NCI-H2227 (cell line): ENCODE results near the gene LAIR2.
"Not testable (repeated sequence)": the region's sequence is repeated elsewhere in the genome, so short reads cannot be mapped to it uniquely, and the experiment has no call there.

Experiments used
- DNase-seq: peaks from one replicate; lab custom pipeline; 2025; ENCODE audit not compliant: unreplicated experiment; lab: John Stamatoyannopoulos, UW

Gene LAIR2

DNA sequence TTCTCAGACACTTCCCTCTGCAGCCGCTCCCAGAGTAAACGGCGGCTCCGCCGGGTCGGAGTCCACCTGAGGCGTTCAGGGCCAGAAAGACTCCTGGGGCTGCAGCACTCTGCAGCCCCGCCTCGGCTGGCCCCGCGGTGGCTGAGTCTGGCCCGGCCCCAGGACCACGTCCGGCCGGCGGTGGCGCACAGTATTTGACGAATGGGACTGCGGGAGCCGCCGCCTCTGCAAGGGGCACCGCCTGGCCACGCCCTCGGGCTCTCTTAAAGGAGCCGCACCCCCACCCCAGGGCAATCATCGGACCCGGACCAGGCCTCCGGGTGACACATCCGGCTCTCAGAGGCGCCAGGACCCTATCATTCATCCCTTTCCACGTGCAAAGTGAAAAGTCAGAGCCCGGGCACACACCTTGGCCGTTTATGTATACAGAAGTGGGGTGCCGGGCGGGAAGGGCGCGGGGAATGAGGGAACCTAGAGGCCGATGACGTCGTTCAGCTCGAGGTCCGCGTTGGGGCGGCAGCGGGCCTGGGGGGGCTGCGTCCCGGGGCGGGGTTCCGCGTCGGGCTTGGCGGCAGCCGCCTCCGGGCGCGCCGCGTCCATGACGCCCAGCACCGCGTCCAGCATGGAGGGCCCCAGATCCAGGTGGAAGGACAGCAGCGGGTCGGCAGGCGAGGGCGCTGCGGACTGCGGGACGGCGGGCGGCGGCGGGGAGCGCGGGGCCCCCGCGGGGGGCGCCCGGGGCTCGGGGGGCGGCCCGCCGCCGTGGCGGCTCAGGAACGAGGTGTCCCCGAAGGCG lies 37.8 kb upstream of the LAIR2 start:
- DNase-seq = peak; percentile 96

DNA sequence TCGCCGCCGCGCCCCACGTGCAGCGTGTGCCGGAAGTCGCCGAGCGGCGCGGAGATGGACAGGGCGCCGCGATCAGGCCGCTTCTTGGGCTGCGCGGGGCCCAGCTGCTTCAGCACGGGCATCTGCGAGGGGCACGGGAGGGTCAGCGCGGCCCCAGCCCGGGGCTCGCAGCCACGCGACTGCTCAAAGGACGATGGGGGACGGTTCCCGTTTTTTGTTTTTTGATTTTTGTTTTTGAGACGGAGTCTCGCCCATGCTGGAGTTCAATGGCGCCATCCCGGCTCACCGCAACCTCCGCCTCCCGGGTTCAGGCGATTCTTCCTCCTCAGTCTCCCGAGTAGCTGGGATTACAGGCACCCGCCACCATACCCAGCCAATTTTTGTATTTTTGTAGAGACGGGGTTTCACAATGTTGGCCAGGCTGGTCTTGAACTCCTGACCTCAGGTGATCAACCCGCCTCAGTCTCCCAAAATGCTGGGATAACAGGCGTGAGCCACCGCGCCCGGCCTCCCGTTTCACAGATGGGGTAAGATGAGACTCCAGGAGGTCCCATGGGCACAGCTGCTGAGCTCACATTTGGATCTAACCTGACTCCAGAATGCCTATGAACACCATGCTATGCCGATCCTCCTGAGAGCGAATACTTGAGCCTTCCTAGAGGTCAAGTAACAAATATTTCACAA lies 37.1 kb upstream of the LAIR2 start:
- DNase-seq = peak; percentile 71

DNA sequence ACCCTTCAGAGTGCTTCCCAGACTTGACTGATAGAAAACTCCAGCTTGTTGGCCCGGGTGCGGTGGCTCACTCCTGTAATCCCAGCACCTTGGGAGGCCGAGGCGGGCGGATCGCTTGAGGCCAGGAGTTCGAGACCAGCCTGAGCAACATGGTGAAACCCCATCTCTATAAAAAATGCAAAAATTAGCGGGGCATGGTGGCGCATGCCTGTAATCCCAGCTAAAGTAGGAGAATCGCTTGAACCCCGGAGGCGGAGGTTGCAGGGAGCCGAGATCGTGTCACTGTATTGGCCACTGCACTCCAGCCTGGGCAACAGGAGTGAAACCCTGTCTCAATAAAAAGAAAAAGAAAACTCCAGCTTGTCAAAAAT lies 36.5 kb upstream of the LAIR2 start:
- not testable (repeated sequence) for DNase-seq

DNA sequence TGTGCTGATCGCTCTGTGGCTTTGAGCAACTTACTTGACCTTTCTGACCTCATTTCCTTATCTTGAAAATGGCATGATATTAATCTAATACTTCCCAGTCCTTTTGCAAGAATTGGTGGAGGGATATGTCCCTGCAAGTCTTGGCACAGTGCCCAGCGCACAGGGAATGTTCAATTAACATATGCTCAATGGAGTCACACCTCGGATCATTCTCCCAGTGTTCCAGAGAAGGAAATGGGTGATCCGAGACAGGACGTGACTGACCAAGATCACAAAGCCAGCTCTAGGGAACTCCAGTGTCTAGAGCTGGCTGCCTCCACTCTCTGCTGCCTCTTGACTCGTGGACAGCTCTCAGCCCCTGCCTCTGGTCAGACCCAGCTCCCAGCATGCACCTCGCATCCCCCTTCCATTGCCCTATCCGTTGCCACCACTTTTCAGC lies 33.1 kb upstream of the LAIR2 start:
- DNase-seq = peak; percentile 62

DNA sequence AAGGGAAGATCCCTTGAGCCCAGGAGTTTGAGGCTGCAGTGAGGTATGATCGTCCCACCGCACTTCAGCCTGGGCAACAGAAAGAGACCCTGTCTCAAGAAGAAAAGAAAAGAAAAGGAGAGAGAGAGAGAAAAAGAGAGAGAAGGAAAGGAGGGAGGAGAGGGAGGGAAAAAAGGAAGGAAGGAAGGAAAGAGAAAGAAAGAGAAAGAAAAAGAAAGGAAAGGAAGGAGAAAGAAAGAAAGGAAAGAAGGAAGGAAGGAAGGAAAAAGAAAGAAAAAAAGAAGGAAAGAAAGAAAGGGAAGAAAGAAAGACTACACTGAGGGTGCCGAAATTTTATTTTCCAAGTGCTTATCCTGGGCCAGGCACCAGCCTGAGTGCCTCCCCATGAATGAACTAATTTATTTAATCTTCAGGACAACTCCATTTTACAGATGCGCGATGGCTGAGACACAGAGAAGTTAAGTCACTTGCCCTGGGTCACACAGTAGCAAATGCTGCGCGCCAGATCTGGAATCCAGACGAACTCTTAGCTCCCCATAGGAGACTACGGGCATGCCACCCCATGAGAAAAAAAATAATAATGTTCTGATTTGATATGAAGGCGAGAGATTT lies 32.2 kb upstream of the LAIR2 start:
- DNase-seq = no peak

DNA sequence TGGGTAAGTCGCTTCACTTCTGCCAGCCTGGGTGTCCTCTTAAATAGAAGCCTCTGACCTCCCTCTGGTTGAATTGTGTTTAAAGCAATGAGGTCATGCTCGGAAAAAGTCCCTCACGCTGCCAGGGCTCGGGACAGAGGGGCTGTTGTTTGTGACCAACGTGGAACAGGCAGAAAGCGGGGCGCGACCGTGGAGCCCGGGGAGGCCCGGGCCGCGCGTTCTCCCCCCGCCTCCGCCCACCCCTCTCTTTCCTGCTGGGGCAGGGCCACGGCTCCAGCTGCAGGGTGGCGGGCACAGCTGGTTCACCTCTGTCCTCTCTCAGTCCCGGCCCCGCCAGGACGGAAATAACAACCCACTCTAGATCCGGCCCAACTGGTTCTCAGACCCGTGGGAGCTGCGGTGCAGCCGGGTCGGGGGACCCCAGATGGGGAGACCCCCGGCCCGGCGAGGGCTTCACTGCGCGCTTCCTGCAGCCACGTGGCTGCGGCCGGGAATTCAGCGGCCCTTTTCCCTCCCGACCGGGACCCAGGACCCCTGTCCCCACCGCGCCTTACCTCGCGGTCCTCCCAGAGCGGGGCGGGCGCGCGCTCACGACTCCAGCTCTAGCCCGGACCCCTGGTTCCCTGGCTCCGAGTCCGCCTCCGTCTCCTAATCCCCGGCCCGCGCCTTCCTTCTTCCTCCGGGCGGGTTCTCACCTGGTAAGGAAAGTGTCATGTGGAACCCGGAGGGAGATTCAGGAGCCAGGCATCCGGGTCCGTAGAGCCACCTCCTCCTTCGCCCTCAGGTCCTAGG lies 31.4 kb upstream of the LAIR2 start:
- no peak for DNase-seq

DNA sequence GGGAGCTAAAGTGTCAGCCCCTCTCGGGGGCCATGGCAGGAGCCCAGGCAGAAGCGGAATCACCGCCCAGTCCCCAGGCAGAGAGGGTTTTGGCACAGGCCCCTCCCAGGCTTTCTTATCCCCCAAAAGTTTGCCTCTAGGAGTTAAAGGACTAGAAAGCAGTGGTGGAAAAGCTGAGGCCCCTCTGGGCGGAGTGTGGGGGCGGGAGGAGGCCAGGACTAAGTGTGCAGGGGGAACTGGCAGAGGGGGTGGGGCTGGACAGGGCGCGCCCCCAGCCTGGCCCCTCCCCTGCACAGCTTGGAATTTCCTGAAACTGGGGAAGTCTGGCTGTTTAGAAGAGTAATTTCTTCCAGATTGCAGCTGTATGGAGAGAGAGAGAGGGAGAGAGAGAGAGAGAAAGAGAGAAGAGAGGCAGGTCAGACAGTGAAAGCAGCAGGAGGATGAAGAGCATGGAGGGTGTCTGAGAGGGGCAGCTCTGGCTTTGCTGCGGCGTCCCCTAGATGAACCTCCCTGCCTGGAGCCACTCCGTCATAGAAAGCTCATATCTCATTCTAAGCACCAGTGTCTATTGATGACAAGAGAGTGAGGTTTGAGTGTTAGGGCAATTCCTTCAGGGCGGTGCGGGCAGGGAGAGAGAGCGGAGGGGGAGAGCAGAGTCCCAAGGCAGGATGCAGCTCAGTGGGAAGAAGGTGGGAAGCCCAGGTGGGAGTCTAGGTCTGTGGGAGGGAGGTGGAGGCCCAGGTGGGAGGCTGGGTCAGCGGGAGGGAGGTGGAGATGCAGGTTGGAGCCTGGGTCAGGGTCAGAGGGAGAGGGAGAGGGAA lies 29.4 kb upstream of the LAIR2 start, which contains the start of gene CDC42EP5:
CDC42EP5 (minus strand) TSS at position 226 of the 821 bp plus-strand sequence. CDS start 7,749 bp downstream, outside the sequence.
- peak; percentile 51 for DNase-seq

DNA sequence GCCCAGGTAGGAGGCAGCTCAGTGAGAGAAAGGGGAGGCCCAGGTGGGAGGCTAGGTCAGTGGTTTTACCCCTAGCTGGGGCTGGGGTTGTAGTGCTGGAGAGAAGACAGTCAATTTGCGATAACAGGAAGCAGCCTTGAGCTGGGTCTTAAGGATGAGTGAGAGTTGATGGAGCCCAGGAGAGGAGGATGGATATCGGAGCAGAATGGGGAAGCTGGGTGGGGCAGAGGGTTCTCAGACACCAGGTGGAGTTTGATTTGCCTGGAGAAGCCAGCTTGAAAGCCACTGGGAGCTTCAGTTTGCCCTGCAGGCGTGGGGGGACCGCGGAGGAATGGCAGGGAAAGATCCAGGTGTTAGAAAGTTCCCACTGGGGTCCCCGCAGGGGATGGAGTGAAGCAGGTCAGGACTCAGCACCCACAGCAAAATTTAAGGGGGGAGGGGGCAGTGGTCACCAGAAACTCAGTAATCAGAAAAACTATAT lies 28.7 kb upstream of the LAIR2 start:
- DNase-seq = no peak

DNA sequence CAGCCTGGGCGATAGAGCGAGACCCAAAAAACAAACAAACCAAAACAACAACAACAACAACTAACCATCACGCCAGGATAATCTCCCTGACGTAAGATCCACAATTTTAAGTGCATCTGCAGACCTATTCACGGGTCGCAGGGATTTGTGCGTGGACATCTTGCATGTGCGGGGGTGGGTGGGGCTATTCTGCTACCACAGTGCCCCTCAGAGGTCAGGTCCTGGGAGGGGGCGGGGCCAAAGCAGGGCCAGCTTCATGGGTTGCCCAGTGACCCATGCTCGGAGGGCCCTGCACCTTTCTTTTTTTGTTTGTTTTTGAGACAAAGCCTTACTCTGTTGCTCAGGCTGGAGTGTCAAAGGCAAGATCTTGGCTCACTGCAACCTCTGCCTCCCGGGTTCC lies 26.9 kb upstream of the LAIR2 start:
- DNase-seq = no peak

DNA sequence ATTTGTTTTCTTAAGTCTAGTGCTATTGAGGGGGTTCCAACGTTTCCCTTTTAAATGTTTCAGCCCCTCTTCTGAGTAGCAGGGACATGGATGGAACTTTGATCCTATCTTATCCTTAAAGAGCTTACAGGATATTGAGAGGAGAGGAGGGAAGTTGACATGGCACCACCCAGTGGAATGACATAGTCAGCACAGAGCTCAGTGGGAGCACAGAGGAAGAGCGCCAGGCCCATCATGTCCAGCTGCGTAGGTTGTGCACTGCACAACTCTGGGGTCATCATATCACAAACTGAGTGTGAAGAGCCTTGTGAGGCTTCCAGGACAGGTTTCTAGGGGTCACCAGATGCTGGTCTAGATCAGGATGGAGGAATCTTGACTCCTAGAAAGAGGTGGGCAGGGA lies 25.0 kb upstream of the LAIR2 start:
- DNase-seq = no peak

DNA sequence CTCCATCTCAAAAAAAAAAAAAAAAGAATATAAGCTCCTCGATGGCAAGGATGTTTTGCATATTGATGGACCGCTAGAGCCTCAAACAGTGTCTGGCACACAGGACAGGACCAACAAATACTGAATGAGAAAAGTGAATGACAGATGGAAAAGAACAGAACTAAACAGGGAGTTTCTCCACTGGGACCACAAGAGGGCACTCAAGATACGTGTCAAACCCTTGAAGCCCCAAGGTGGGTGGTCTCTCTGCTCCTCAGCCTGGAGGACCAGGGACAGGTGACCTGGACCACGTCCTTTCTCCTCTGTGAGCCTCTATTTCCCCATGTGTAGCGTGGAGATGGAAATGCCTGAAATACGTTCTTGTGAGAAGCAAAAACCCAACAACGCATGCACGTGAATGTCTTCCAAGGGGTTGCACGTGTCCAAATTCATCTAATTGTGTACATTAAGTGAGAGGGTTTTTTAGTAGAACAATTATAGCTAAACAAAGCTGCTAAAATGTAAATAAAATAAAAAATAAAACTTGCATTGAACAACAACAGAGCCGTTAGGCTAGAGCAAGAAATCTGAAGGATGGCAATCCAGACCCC lies 23.9 kb upstream of the LAIR2 start:
- DNase-seq = peak; percentile 82

DNA sequence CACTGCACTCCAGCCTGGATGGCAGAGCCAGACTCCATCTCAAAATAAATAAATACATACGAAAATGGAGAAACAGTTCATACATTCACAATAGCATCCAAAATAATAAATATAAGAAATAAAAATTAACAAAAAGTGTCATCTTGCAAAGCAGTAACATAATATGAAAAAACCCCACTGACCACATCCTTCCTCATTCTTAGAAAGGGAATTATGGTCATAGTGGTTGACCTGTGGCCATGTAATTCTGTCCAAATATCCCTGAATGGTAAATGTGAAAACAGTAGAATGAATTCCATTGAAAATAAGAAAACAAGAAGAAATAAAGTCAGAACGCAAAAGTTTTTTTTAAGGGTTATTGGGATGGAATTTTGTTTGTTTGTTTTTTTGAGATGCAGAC lies 22.6 kb upstream of the LAIR2 start:
- DNase-seq = no peak

DNA sequence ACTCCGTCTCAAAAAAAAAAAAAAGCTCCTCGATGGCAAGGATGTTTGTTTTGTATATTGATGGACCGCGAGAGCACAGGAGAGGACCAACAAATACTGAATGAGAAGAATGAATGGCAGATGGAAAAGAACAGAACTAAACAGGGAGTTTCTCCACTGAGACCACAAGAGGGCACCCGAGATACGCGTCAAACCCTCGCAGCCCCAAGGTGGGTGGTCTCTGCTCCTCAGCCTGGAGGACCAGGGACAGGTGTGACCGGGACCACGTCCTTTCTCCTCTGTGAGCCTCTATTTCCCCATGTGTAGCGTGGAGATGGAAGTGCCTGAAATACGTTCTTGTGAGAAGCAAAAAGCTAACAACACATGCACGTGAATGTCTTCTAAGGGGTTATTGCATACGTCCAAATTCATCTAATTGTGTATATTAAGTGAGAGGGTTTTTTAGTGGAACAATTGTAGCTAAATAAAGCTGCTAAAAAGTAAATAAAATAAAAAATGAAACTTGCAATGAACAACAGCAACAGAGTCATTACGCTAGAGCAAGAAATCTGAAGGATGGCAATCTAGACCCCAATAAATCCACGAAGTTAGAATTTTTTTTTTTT lies 21.2 kb upstream of the LAIR2 start:
- DNase-seq = peak; percentile 88

DNA sequence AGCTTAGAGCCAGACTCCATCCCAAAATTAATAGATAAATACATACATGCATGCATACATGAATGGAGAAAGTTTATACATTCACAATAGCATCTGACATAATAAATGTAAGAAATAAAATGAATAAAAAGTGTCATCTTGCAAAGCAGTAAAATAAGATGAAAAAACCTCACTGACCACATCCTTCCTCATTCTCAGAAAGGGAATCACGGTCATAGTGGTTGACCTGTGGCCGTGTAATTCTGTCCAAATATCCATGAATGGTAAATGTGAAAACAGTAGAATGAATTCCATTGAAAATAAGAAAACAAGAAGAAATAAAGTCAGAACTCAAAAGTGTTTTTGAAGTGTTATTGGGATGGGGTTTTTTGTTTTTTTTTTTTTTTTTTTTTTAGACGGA lies 19.7 kb upstream of the LAIR2 start:
- no peak for DNase-seq

DNA sequence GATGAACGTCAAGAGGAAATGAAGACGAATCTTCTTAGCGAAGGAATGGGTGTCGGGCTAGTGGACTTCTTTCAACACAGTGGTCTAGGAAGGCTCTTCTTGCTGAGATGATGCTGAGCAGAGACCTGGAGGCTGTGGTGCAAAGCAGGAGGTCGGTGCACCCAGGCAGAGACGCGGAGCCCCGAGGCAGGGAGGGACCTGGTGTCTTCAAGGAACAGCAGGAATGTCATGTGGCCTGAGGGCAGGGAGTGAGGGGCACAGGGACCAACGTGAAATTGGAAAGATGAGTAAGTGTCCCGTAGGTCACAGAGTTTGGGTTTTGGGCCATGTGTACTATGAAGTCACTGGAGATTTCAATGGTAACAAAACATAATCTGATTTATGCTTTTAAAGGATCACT lies 18.2 kb upstream of the LAIR2 start:
- no peak for DNase-seq

DNA sequence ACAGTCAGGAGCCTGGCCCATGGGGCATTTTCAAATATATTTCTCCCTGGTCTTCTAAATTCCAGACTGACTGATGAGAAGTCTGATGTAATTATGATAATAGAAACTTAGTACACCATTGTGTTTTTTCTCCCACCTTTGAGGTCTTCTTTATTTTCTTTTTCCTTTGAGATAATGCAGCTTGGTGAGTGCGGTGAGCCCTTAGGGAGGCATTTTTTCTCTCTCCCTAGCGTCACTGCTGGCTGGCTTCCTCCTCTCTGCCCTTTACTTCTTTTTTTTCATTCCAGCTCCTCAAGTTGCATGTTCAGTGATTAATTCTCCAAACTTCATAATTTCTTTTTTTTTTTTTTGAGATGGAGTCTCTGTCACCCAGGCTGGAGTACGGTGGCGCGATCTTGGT lies 16.8 kb upstream of the LAIR2 start:
- no peak for DNase-seq

DNA sequence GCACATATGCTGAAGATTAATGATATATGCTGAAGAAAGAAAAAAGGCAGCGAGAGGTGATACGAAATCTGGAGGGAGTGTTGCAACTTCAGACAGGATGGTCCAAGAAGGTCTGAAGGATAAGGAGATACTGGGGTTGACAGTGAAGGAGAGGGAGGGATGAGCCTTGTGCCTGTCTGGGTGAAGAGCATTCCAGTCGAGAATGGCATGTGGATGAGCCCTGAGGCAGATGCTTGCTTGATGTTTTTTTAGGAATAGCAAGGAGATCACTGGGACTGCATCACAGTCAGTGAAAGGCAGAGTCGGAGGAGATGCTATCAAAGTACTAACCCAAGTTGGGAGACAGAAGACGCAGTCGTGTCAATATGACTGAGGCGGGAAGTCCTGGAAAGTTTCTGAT lies 13.3 kb upstream of the LAIR2 start:
- DNase-seq = no peak

DNA sequence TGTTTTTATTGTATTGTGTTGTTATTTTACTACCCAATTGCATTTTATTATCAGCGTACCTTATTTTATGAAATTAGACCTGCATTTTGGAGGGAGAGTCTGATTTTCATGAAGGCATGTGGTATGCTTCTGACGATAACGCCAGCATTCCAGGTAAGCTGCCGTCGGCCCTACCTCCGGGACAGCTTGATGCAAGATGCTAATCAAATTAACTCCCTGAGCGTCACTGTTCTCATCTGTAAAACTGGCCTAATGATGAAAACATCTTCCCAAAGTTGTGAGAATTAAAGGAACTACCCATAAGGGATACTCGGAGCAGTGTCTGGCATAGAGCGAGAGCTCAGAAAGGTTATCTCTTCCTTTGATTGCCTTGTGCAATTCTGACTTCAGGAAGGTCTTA lies 12.9 kb upstream of the LAIR2 start:
- no peak for DNase-seq

DNA sequence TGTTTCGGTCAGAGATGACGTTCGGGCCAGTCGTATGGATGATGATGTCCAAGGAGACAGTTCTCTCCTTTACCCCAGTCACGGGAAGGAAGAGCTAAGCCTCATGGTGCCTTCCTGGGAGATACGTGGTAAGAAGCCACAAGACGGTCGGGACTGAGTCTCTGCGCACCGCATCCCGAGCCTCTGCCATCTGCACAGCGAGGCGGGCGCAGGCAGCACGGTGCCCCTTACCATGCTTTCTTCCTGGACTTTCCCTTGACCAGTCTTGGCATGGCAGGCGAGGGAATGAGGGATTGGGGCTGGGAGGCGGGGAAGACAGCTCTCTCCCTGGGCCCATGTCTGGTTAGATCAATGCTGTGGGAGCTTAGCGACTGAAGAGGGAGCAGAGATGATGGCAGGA lies 10.1 kb upstream of the LAIR2 start:
- no peak for DNase-seq

DNA sequence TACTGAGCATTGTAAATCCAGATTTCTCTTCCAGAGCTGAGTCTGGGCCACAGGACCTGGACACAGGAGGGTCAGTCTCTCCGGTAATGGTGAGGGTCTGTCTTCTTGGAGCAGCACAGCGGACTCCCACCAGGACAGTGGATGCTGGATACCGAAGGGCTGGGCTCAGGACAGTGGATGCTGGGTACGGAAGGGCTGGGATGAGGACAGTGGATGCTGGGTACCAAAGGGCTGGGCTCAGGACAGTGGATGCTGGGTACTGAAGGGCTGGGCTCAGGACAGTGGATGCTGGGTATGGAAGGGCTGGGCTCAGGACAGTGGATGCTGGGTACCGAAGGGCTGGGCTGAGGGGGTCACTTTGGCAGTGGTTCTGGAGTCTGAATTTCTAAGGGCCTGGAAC lies 9.6 kb upstream of the LAIR2 start:
- not testable (repeated sequence) for DNase-seq
